K562 (cell line): ENCODE measurements around the gene VDAC2. TPM values are rescaled to one million over a fixed set of nuclear protein-coding genes. Genes with fewer than 3 reads are reported as not detected.

Experiments
- GABPB2 ChIP-seq: fragments of 250-450 bp; sonication (Bioruptor Pico); conservative IDR thresholded peaks from 2 replicates; pipeline ENCODE4 v1.5.1; 2021; ENCODE audit warnings: mild to moderate bottlenecking
- HSF4 ChIP-seq: fragments of 250-450 bp; sonication (Bioruptor Pico); IDR thresholded peaks from 2 replicates; pipeline ENCODE4 v2.1.2; 2022; ENCODE audit warnings: mild to moderate bottlenecking, moderate library complexity, borderline replicate concordance
- MCM7 ChIP-seq, 2 experiments: fragments of 450-650 bp; IDR thresholded peaks; 2 replicates each; pipeline ENCODE4 v1.6.1; 2016 to 2018
- NFXL1 ChIP-seq: fragments of 450-650 bp; formaldehyde crosslinking; IDR thresholded peaks from 2 replicates; pipeline ENCODE4 v1.4.0; 2021; ENCODE audit warnings: mild to moderate bottlenecking
- NFYB ChIP-seq: IDR thresholded peaks from 2 replicates; pipeline ENCODE4 v1.6.1; 2011; ENCODE audit warnings: mild to moderate bottlenecking, moderate library complexity; ENCODE audit not compliant: insufficient read length; ENCODE audit errors: extremely low read depth
- NONO ChIP-seq, 2 experiments: fragments of 200-400 bp in 1 of 2; fragments of 450-650 bp in 1 of 2; formaldehyde crosslinking in 1 of 2; IDR thresholded peaks; 2 replicates each; pipeline ENCODE4 v1.6.1; 2017; ENCODE audit warnings: low read depth in 2 of 2, mild to moderate bottlenecking in 2 of 2, moderate library complexity in 2 of 2, low read length in 1 of 2
- PCBP1 ChIP-seq: fragments of 200-400 bp; formaldehyde crosslinking; IDR thresholded peaks from 2 replicates; pipeline ENCODE4 v1.6.1; 2018; ENCODE audit warnings: mild to moderate bottlenecking, low read depth, low read length; ENCODE audit not compliant: poor library complexity, severe bottlenecking
- PHF21A ChIP-seq: fragments of 450-650 bp; IDR thresholded peaks from 2 replicates; pipeline ENCODE4 v1.6.1; 2017; ENCODE audit warnings: low read depth, borderline replicate concordance
- PHF8 ChIP-seq: fragments of 200-600 bp; sonication (generic); IDR thresholded peaks from 2 replicates; pipeline ENCODE4 v1.6.1; 2012; ENCODE audit warnings: mixed run types, mild to moderate bottlenecking, inconsistent platforms, low read length, moderate library complexity, borderline replicate concordance
- POLR2G ChIP-seq: fragments of 200-400 bp; formaldehyde crosslinking; IDR thresholded peaks from 2 replicates; pipeline ENCODE4 v1.6.1; 2017; ENCODE audit warnings: low read depth, mild to moderate bottlenecking, antibody characterized with exemption, low read length, moderate library complexity
- RBFOX2 ChIP-seq: fragments of 200-400 bp; formaldehyde crosslinking; IDR thresholded peaks from 2 replicates; pipeline ENCODE4 v1.6.1; 2017; ENCODE audit warnings: low read depth, mild to moderate bottlenecking, low read length, moderate library complexity
- RBM34 ChIP-seq: fragments of 200-400 bp; formaldehyde crosslinking; IDR thresholded peaks from 2 replicates; pipeline ENCODE4 v1.6.1; 2018; ENCODE audit warnings: low read length, borderline replicate concordance; ENCODE audit not compliant: insufficient read depth
- TCF3 ChIP-seq: sonication (generic); formaldehyde crosslinking; IDR thresholded peaks from 2 replicates; pipeline ENCODE4 v1.4.0; 2020; ENCODE audit warnings: mild to moderate bottlenecking, missing genetic modification reagents
- TOE1 ChIP-seq, 2 experiments: fragments of 450-650 bp in 1 of 2; sonication (generic) in 1 of 2; formaldehyde crosslinking in 1 of 2; IDR thresholded peaks; 2 replicates each; pipeline versions ENCODE4 v1.7.1 to v1.8.0; 2016 to 2022; ENCODE audit warnings: borderline replicate concordance in 2 of 2, mild to moderate bottlenecking in 2 of 2, antibody characterized with exemption in 1 of 2, inconsistent platforms in 1 of 2, low read depth in 1 of 2, missing genetic modification reagents in 1 of 2, moderate library complexity in 1 of 2
- ZBTB1 ChIP-seq: sonication (generic); formaldehyde crosslinking; IDR thresholded peaks from 2 replicates; pipeline ENCODE4 v1.8.1; 2023; ENCODE audit warnings: missing genetic modification reagents, low read depth, mild to moderate bottlenecking, borderline replicate concordance
- ZBTB7A ChIP-seq: IDR thresholded peaks from 2 replicates; pipeline ENCODE4 v1.6.1; 2011; ENCODE audit warnings: low read depth, mild to moderate bottlenecking, low read length, moderate library complexity, borderline replicate concordance; ENCODE audit not compliant: control insufficient read depth
- ZFX ChIP-seq: sonication (generic); formaldehyde crosslinking; IDR thresholded peaks from 2 replicates; pipeline ENCODE4 v1.8.0; 2022; ENCODE audit warnings: mild to moderate bottlenecking, missing genetic modification reagents, moderate library complexity
- ZKSCAN1 ChIP-seq: fragments of 150-350 bp; IDR thresholded peaks from 2 replicates; pipeline ENCODE4 v1.6.1; 2016; ENCODE audit warnings: low read depth, low read length
- ZNF212 ChIP-seq: fragments of 450-650 bp; formaldehyde crosslinking; IDR thresholded peaks from 2 replicates; pipeline ENCODE4 v1.4.0; 2020; ENCODE audit warnings: mild to moderate bottlenecking
- ZNF311 ChIP-seq: fragments of 250-450 bp; sonication (Bioruptor Pico); IDR thresholded peaks from 2 replicates; pipeline ENCODE4 v1.4.0; 2020; ENCODE audit warnings: mild to moderate bottlenecking, moderate library complexity
- ZNF324 ChIP-seq: fragments of 250-450 bp; sonication (Bioruptor Pico); IDR thresholded peaks from 2 replicates; pipeline ENCODE4 v1.4.0; 2020; ENCODE audit warnings: mild to moderate bottlenecking
- polyA plus RNA-seq, 8 experiments: library from polyadenylated mRNA; depleted of rRNA in 4 of 8; stranded (reverse) in 5 of 8; unstranded in 3 of 8; fragments of >200 nt; fragmentation: Nextera tagmentation in 2 of 8; fragmentation: Illumina TruSeq in 1 of 8; extraction: Ambion mirVana in 2 of 8; extraction: Trizol in 1 of 8; gene quantifications; 2 replicates each; pipeline versions ENCODE4 v1.2.1 to v1.2.3, GENCODE V29; 2011 to 2014; ENCODE audit warnings: inconsistent platforms in 1 of 8, missing spikeins in 1 of 8
- total RNA-seq, 7 experiments: library from RNA; depleted of rRNA in 6 of 7; stranded (reverse); fragments of >200 nt in 6 of 7; fragmentation: Illumina TruSeq in 2 of 7; extraction: Trizol in 2 of 7; gene quantifications; 2 replicates each; pipeline versions ENCODE4 v1.2.1 to v1.2.3, GENCODE V29; 2011 to 2021; ENCODE audit warnings: low replicate concordance in 1 of 7
- TF ChIP-seq, protein P1 (sequence below), 2 experiments: IDR thresholded peaks; 2 replicates each; pipeline ENCODE4 v1.6.1; 2011; ENCODE audit warnings: borderline replicate concordance in 1 of 2, control low read depth in 1 of 2, low read depth in 1 of 2, low read length in 1 of 2, mild to moderate bottlenecking in 1 of 2, mixed read lengths in 1 of 2, moderate library complexity in 1 of 2; ENCODE audit not compliant: insufficient read depth in 1 of 2, insufficient read length in 1 of 2, poor library complexity in 1 of 2, severe bottlenecking in 1 of 2; ENCODE audit errors: extremely low read depth in 1 of 2
- TF ChIP-seq, protein P2 (sequence below): fragments of 250-450 bp; sonication (Bioruptor Pico); IDR thresholded peaks from 2 replicates; pipeline ENCODE4 v1.4.0; 2020

VDAC2 gene
- total and polyA plus RNA-seq, 9 of the 15 experiments (the other 6 are each of a cell fraction or from before 2014, with no cell fraction given): 139 to 450 (median 250) TPM

DNA sequence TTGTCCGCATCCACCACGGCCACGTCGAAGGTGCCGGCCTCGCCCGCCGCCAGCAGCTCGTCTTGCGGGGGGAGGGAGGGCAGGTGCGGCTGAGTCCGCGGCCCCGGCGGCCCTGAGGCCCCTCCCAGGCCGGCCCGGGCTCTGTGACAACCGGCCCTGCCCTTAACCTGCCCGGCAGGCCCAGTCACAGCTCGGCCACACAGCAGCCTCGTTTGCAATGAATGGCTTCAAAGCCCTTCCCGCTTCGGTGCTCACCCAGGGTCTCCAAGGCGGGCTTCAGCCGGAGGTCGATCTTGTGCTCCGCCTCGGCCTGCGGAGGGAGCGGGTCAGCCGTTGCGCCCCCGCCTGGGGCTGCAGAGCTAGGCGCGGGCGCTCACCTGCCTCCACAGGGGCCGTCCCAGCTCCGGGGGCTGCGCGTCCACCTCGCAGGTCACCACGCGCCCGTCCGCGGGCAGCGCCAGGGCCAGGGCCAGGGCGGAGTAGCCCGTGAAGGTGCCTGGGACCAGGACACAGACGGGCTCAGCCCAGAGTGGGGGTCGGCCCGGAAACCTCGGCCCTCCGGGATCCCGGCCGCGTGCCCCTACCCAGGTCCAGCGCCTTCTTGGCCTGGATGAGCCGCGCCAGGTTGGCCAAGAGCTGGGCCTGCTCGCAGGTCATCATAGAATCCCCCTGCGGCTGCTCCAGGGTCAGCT lies 24.2 kb downstream of the VDAC2 start (continued):
- TF ChIP-seq, protein P1, sequence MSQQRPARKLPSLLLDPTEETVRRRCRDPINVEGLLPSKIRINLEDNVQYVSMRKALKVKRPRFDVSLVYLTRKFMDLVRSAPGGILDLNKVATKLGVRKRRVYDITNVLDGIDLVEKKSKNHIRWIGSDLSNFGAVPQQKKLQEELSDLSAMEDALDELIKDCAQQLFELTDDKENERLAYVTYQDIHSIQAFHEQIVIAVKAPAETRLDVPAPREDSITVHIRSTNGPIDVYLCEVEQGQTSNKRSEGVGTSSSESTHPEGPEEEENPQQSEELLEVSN (IDR thresholded peaks at IDR 0.05; ENCODE audit: borderline replicate concordance in 1 of 2, extremely low read depth in 1 of 2, insufficient read depth in 1 of 2, insufficient read length in 1 of 2, low read depth in 1 of 2, low read length in 1 of 2, poor library complexity in 1 of 2, severe bottlenecking in 1 of 2): peak; percentile 54 to 56
- no peak for TF ChIP-seq GABPB2
- no peak for TF ChIP-seq NFYB
- peak; percentile 82 for TF ChIP-seq ZBTB7A
- TF ChIP-seq MCM7 (IDR thresholded peaks at IDR 0.05): no peak
- no peak for TF ChIP-seq ZNF311 (CRISPR knock-in tag)
- TF ChIP-seq POLR2G: peak; percentile 81
- TF ChIP-seq ZNF324 (CRISPR knock-in tag): 0 out of 2 replicates have a peak, but pooled peaks have one; percentile 9
- no peak for TF ChIP-seq PCBP1
- TF ChIP-seq ZKSCAN1: no peak
- TF ChIP-seq, protein P2, sequence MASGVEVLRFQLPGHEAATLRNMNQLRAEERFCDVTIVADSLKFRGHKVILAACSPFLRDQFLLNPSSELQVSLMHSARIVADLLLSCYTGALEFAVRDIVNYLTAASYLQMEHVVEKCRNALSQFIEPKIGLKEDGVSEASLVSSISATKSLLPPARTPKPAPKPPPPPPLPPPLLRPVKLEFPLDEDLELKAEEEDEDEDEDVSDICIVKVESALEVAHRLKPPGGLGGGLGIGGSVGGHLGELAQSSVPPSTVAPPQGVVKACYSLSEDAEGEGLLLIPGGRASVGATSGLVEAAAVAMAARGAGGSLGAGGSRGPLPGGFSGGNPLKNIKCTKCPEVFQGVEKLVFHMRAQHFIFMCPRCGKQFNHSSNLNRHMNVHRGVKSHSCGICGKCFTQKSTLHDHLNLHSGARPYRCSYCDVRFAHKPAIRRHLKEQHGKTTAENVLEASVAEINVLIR (CRISPR knock-in tag): no peak
- peak; percentile 81 for TF ChIP-seq RBFOX2
- TF ChIP-seq ZNF212: no peak
- peak in 1 of 2 experiments; percentile 53; a peak in 1 of 4 replicates for TF ChIP-seq NONO (IDR thresholded peaks at IDR 0.05; ENCODE audit: low read depth in 2 of 2, low read length in 1 of 2)
- TF ChIP-seq TCF3 (CRISPR knock-in tag): no peak
- peak; percentile 72; the same call in 1 of the 2 replicates for TF ChIP-seq ZBTB1 (CRISPR knock-in tag)
- TF ChIP-seq NFXL1: no peak
- TF ChIP-seq TOE1 (IDR thresholded peaks at IDR 0.05; ENCODE audit: borderline replicate concordance): no peak
- TF ChIP-seq TOE1 (CRISPR knock-in tag; IDR thresholded peaks at IDR 0.05; ENCODE audit: borderline replicate concordance, low read depth): 0 out of 2 replicates have a peak, but pooled peaks have one; percentile 35
- TF ChIP-seq PHF21A: no peak
- TF ChIP-seq PHF8: peak; percentile 50; the same call in 1 of the 2 replicates
- TF ChIP-seq RBM34: 0 out of 2 replicates have a peak, but pooled peaks have one; percentile 91
- no peak for TF ChIP-seq HSF4 (CRISPR knock-in tag)
- peak; percentile 89 for TF ChIP-seq ZFX (CRISPR knock-in tag)
